HCT116 (cell line): Measurements from ENCODE around the gene TAL2. TPM values are rescaled to one million over a fixed set of nuclear protein-coding genes. Genes with fewer than 3 reads are reported as not detected.

Experiments used
- ATAC-seq: fragments of 200-7000 bp; cut with Tn5 transposase; 2 replicates; pipeline ENCODE4 v1.9.1; 2020; ENCODE audit warnings: mild to moderate bottlenecking, moderate library complexity
- BruUV-seq: library from RNA; stranded (reverse); fragments of 400-500 nt; replicated peaks from 2 replicates; lab custom pipeline; 2021; lab: Mats Ljungman, UMichigan
- CTCF ChIA-PET: fragments of 300-600 bp; sonication (Branson Sonifier 250); formaldehyde crosslinking; loops from one replicate; lab custom pipeline; 2021; ENCODE audit warnings: antibody characterized with exemption; lab: Charles Lee
- POLR2A ChIA-PET: fragments of 300-600, 350-600 bp; sonication (Branson Sonifier 250); formaldehyde crosslinking; loops from one replicate; lab custom pipeline; 2021; ENCODE audit warnings: antibody characterized with exemption; lab: Charles Lee
- RAD21 ChIA-PET, 2 experiments: fragments of 300-600 bp; sonication (Branson Sonifier 250); formaldehyde crosslinking; loops; one replicate each; lab custom pipeline; 2023; ENCODE audit warnings: low total read pairs in 2 of 2; ENCODE audit not compliant: uncharacterized antibody in 2 of 2, unreplicated experiment in 2 of 2, low non-redundant PET in 1 of 2; lab: Charles Lee
- DNase-seq: peaks from one replicate; pipeline ENCODE4 v3.0.0-alpha.2; 2010; ENCODE audit warnings: low read depth, low spot score
- H2AFZ ChIP-seq: fragments of 200-600 bp; shearing (Covaris generic), sonication (generic); 2 replicates; pipeline ENCODE4 v1.6.1; 2017; ENCODE audit warnings: low read depth, mixed run types, mixed read lengths, antibody characterized with exemption, low read length; ENCODE audit not compliant: poor library complexity, severe bottlenecking
- H3K27ac ChIP-seq: 2 replicates; pipeline ENCODE4 v1.5.1; 2012; ENCODE audit warnings: low read depth, low read length
- H3K27me3 ChIP-seq: fragments of 200-600 bp; sonication (generic); 2 replicates; pipeline ENCODE4 v1.6.1; 2016; ENCODE audit warnings: mixed run types, low read length, mixed read lengths; ENCODE audit not compliant: insufficient read depth
- H3K36me3 ChIP-seq, 2 experiments: fragments of 200-500 bp in 1 of 2; fragments of 200-600 bp in 1 of 2; sonication (Bioruptor generic) in 1 of 2; sonication (generic) in 1 of 2; 2 replicates each; pipeline versions ENCODE4 v1.5.1 to v1.6.1; 2014 to 2016; ENCODE audit warnings: low read length in 2 of 2, inconsistent platforms in 1 of 2, mixed read lengths in 1 of 2, mixed run types in 1 of 2; ENCODE audit not compliant: insufficient read depth in 2 of 2, control insufficient read depth in 1 of 2
- H3K4me1 ChIP-seq, 2 experiments: fragments of 200-600 bp in 1 of 2; sonication (generic) in 1 of 2; 2 replicates each; pipeline versions ENCODE4 v1.5.1 to v1.6.1; 2012 to 2017; ENCODE audit warnings: low read length in 2 of 2, inconsistent platforms in 1 of 2, mild to moderate bottlenecking in 1 of 2, mixed read lengths in 1 of 2, mixed run types in 1 of 2, moderate library complexity in 1 of 2; ENCODE audit not compliant: insufficient read depth in 2 of 2, control insufficient read depth in 1 of 2
- H3K4me2 ChIP-seq: fragments of 200-600 bp; sonication (generic); 2 replicates; pipeline ENCODE4 v1.6.1; 2017; ENCODE audit warnings: mixed run types, low read length, mixed read lengths
- H3K4me3 ChIP-seq, 2 experiments: fragments of 200-600 bp in 1 of 2; sonication (generic) in 1 of 2; replicated peaks in 1 of 2; 2 replicates each; pipeline ENCODE4 v1.5.1; 2011 to 2016; ENCODE audit warnings: low read length in 2 of 2, control low read depth in 1 of 2, low read depth in 1 of 2, mild to moderate bottlenecking in 1 of 2, mixed read lengths in 1 of 2, mixed run types in 1 of 2
- H3K79me2 ChIP-seq: fragments of 200-600 bp; sonication (generic); 2 replicates; pipeline ENCODE4 v1.6.1; 2017; ENCODE audit warnings: mild to moderate bottlenecking, mixed run types, low read length, moderate library complexity, mixed read lengths; ENCODE audit not compliant: insufficient read depth
- H3K9ac ChIP-seq: fragments of 200-600 bp; sonication (generic); 2 replicates; pipeline ENCODE4 v1.6.1; 2016; ENCODE audit warnings: low read length, mixed read lengths
- H3K9me2 ChIP-seq: fragments of 200-600 bp; sonication (generic), shearing (Covaris generic); 2 replicates; pipeline ENCODE4 v1.6.1; 2017; ENCODE audit warnings: mixed run types, mild to moderate bottlenecking, moderate library complexity; ENCODE audit not compliant: insufficient read depth
- H3K9me3 ChIP-seq, 2 experiments: fragments of 200-500 bp in 1 of 2; fragments of 200-600 bp in 1 of 2; sonication (Bioruptor generic) in 1 of 2; sonication (generic) in 1 of 2; 2 replicates each; pipeline ENCODE4 v1.6.1; 2014 to 2017; ENCODE audit warnings: low read length in 2 of 2, mixed read lengths in 2 of 2, inconsistent platforms in 1 of 2, low read depth in 1 of 2, mild to moderate bottlenecking in 1 of 2, mixed run types in 1 of 2, moderate library complexity in 1 of 2; ENCODE audit not compliant: control insufficient read depth in 1 of 2, insufficient read depth in 1 of 2
- H4K20me1 ChIP-seq: fragments of 200-600 bp; sonication (generic), shearing (Covaris generic); 2 replicates; pipeline ENCODE4 v1.6.1; 2017; ENCODE audit warnings: mixed run types, mild to moderate bottlenecking, moderate library complexity; ENCODE audit not compliant: insufficient read depth
- CBX3 ChIP-seq: IDR thresholded peaks from 2 replicates; pipeline ENCODE4 v1.6.1; 2012; ENCODE audit warnings: low read depth
- CEBPB ChIP-seq: IDR thresholded peaks from 2 replicates; pipeline ENCODE4 v1.6.1; 2012; ENCODE audit warnings: low read depth
- EGR1 ChIP-seq: IDR thresholded peaks from 2 replicates; pipeline ENCODE4 v1.6.1; 2012; ENCODE audit warnings: low read depth
- ELF1 ChIP-seq: IDR thresholded peaks from 2 replicates; pipeline ENCODE4 v1.6.1; 2012; ENCODE audit warnings: low read depth, borderline replicate concordance
- EZH2 ChIP-seq: fragments of 200-600 bp; sonication (generic); IDR thresholded peaks from 2 replicates; pipeline ENCODE4 v1.6.1; 2017; ENCODE audit warnings: antibody characterized with exemption, mixed run types
- POLR2AphosphoS5 ChIP-seq: IDR thresholded peaks from 2 replicates; pipeline ENCODE4 v1.6.1; 2011; ENCODE audit warnings: mild to moderate bottlenecking, low read depth, low read length, moderate library complexity
- SP1 ChIP-seq: IDR thresholded peaks from 2 replicates; pipeline ENCODE4 v1.6.1; 2012; ENCODE audit warnings: low read depth
- YY1 ChIP-seq: IDR thresholded peaks from 2 replicates; pipeline ENCODE4 v1.6.1; 2011; ENCODE audit warnings: low read length, low read depth, moderate library complexity, mild to moderate bottlenecking; ENCODE audit not compliant: insufficient replicate concordance; ENCODE audit errors: extremely low read depth
- ZFX ChIP-seq: fragments of 450-650 bp; IDR thresholded peaks from 2 replicates; pipeline ENCODE4 v1.6.1; 2017
- ZNF274 ChIP-seq: fragments of 200-500 bp; sonication (Bioruptor generic); IDR thresholded peaks from 2 replicates; pipeline ENCODE4 v1.6.1; 2014; ENCODE audit warnings: mild to moderate bottlenecking, low read depth, low read length, inconsistent platforms
- intact Hi-C: fragments of 100-400 bp; cut with micrococcal nuclease; formaldehyde crosslinking; loops from 2 replicates; pipeline ENCODE4 v1.10.0; 2022
- total RNA-seq: library from RNA; stranded (reverse); gene quantifications from one replicate; pipeline ENCODE4 v1.2.1, GENCODE V29; 2021; ENCODE audit not compliant: unreplicated experiment

The TAL2 gene
- total RNA-seq, 1 experiment from 2014 or later = not detected

GRCh38 chr9:105672711-105673234 lies 10.5 kb downstream of the TAL2 start:
- ChIA-PET CTCF (no interaction called here), POLR2A (no interaction called here), RAD21 (no interaction called here)
- no peak overlapping the region for H3K9ac ChIP-seq
- H3K9me2 ChIP-seq = no peaks in the 10 kb centered on the region
- BruUV-seq = no TSS peak
- no peaks in the 10 kb centered on the region for H3K36me3 ChIP-seq
- H2AFZ ChIP-seq = no peak overlapping the region
- H3K4me1 ChIP-seq = no peaks in the 10 kb centered on the region
- H4K20me1 ChIP-seq = no peaks in the 10 kb centered on the region
- ATAC-seq = no peak
- no peaks in the 10 kb centered on the region for H3K27me3 ChIP-seq
- no peaks in the 10 kb centered on the region for H3K79me2 ChIP-seq
- no peak overlapping the region for H3K4me2 ChIP-seq
- H3K4me3 ChIP-seq = no peak overlapping the region
- TF ChIP-seq CBX3 = no peak
- TF ChIP-seq CEBPB = no peak
- no peak for TF ChIP-seq POLR2AphosphoS5
- no peak for TF ChIP-seq SP1
- no peak for TF ChIP-seq YY1
- no peak for TF ChIP-seq ELF1
- TF ChIP-seq ZNF274 = no peak
- TF ChIP-seq EGR1 = no peak
- TF ChIP-seq EZH2 = no peak
- TF ChIP-seq, all 23 proteins: peak for 0
- no peak overlapping the region for H3K27ac ChIP-seq
- no peak for DNase-seq
- no peaks in the 10 kb centered on the region for H3K9me3 ChIP-seq
- intact Hi-C loops = no loop called here

GRCh38 chr9:105673850-105674387 lies 11.7 kb downstream of the TAL2 start:
- Histone ChIP-seq H4K20me1 (no peaks in the 10 kb centered on the region), H3K9ac (no peak overlapping the region), H3K4me3 (no peak overlapping the region), H3K4me1 (no peaks in the 10 kb centered on the region), H3K79me2 (no peaks in the 10 kb centered on the region), H3K27me3 (no peaks in the 10 kb centered on the region), H2AFZ (no peak overlapping the region), H3K27ac (no peak overlapping the region), H3K36me3 (no peaks in the 10 kb centered on the region), H3K9me2 (no peaks in the 10 kb centered on the region), H3K9me3 (no peaks in the 10 kb centered on the region), H3K4me2 (no peak overlapping the region)
- RAD21 ChIA-PET = no interaction called here
- no TSS peak for BruUV-seq
- no peak for TF ChIP-seq ZFX
- POLR2A ChIA-PET = no interaction called here
- ATAC-seq (no peak), DNase-seq (no peak)
- CTCF ChIA-PET = no interaction called here
- intact Hi-C loops = no loop called here
